ENCODE data around the gene VGLL4.
"Not testable (repeated sequence)": the region's sequence is repeated elsewhere in the genome, so short reads cannot be mapped to it uniquely, and the experiment has no call there.

VGLL4 gene

DNA sequence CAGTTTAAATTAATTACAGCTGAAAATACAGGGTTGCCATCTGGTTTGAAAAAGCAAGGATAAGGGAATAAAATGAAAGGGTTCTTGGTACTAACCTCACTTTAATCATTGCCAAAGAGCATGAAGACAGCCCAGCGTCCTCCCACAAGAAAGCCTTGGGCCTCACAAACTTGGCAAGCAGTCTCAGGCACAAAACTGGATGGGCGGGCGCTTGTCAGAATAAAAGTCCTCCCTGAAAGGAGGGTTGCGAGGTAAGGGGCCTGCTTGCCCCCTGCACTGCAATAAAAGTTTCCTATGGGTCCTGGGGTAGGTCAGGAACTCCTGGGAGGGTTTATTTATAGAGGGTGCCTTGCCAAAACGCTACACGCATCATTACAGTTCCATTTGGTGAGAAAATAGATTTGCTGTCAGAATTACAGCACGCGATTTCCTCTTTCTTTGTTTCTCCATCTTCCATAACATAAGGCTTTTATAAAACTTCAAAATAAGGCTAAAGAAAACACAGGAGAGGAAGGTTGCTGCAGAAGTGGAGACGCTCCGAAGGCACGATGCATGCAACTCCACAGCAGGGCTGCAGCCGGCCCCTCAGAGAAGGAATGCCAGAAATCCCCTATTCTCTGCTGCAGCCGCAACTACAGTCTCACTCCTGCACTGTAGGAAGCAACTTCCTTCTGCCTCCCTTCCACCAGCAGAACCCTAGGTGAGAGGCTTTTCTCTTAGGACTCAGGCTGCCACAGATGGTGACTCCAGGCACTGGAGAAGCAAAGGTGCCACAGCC is 61.3 kb downstream of the VGLL4 start:
- DNase-seq = peak; percentile 90

GRCh38 chr3:11581237-11582190 is 62.2 kb downstream of the VGLL4 start:
- no peak for DNase-seq

GRCh38 chr3:11580645-11581044 is 63.1 kb downstream of the VGLL4 start:
- DNase-seq = no peak

DNA sequence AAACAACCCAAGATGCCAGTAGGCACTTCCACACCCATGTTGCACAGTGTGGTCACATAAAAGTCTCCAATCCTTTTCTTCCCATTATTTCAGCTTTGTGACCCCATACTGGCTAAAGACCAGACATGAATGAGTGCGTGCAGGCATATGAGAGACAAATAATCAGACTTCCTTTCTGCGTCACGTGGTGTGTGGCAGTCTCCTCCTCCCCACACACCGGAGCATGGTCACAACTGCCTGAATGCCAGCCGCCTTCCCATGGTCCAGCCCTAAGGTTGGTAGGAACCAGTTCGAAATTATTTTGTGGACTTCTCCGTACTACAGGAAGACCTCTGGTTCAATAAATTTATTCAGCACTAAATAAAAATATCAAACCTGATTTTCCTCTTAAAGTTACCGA is 65.5 kb downstream of the VGLL4 start:
- DNase-seq = no peak

DNA sequence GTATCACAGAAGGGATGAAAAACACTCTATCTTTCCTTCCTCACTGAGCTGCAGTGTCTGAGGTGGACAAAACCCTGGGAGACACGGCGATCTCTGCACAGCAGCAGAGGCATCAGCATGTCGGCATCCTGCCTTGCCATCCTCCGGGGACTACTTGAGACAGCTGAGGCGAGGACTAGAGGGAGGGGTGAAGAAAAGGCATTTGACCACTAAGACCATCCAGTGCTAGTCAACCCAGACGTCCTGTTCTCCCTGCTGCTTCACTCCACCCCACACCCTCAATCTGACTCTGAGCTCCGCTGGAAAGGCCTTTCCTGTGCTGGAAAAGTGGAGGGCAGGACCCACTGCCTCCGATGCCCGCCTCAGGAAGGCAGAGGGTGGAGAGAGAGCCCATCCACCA is 67.3 kb downstream of the VGLL4 start:
- peak; percentile 77 for DNase-seq

DNA sequence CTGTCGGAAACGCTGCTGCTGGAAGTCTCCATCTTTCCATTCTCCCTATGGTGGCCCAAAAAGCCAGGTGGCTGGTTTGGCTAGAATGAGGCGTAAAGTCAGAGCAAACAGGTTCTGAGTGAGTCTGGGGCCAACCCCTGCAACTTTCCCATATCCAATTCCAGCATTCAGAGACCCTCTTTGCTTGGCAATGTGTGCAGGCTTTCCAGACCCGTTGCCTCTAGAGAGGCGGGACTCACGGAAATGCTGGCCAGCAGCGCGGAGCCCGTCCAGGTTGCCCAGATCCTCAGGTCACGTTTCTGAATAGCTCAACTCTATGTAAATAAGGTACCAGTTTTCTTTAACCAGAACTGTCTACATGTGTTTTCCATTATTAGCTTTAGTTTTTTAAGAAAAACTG is 68.0 kb downstream of the VGLL4 start:
- DNase-seq = no peak

DNA sequence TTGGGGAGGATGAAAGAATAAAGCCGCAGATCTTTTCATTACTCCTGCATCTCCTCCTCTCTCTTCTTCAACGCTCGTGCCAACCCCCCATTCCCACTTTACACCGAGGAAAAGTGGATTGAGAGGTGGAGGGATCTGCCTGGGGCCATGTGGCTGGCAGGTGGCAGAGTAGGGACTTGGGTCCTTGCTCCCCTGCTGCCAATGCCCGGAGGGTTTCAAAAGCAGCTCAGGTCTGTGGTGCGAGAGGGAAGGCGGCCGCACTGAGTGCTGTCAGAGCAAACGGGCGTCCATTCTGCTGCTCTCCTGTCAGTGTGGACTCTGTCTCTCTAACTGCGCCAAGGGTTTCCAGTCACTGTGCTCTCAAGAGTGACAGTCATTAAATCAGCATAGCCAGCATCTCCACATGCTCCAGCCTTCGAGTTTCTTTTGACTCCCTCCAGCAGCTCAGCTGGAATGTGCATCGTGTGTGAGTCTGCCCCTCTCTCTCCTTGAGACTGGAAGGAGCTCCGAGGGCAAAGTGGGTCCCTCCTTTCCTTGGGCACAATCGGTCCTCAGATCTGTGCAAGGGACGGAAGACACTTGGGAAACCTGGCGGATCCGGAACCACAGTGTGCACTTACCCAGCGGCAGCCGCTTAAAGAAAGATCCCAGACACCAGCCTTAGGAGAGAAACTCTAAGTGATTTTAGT is 68.6 kb downstream of the VGLL4 start:
- no peak for DNase-seq

DNA sequence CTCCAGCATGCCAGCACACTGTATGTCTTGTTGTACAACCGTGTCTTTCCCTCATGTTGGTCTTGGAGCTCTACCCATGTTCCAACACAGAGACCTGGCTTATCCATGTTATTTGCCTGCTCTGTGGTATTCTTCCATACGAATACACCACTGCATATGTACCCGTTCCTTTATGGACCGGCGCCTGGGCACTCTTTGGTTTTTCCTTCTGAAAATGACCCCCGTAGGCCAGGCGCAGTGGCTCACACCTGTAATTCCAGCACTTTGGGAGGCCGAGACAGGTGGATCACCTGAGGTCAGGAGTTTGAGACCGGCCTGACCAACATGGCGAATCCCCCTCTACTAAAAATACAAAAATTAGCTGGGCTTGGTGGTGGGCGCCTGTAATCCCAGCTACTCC is 71.1 kb downstream of the VGLL4 start:
- not testable (repeated sequence) for DNase-seq

GRCh38 chr3:11570789-11571495 is 72.8 kb downstream of the VGLL4 start:
- no peak for DNase-seq

- DNase-seq = no peak
These were observed 73.5 kb downstream of the VGLL4 start for GRCh38 chr3:11570251-11570650.

- DNase-seq = no peak
These were observed 74.5 kb downstream of the VGLL4 start for GRCh38 chr3:11569156-11569741.

DNA sequence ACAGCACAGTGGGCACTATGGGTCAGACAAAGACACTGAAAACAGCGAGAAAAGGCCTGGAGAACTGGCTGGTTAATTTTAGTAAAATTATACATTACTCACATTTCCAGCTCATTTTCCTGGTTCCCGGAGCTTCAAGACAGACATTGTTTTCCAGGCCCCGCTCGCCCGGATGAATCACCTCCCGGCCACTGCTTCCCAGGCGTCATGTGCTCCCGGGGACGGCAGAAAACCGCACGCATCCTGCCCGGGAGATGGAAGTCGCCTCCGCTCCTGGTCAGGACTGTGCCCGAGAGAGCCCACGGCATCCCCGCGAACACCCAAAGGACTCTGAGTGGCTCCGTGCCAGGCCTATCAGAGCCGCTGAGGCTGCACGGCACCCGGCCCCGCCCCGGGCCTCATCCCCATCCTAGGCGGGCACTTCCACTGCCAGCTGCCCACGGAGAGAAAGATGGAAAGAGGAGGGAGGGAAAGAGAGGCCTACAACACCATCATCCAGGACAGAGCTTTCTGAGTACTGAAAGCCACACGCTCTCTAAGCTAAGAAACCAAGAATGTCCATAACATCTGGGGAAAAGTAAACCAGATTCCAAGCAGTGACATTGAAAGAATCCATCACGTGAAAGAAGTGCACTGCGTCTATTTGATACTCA is 75.1 kb downstream of the VGLL4 start:
- DNase-seq = peak; percentile 93

DNA sequence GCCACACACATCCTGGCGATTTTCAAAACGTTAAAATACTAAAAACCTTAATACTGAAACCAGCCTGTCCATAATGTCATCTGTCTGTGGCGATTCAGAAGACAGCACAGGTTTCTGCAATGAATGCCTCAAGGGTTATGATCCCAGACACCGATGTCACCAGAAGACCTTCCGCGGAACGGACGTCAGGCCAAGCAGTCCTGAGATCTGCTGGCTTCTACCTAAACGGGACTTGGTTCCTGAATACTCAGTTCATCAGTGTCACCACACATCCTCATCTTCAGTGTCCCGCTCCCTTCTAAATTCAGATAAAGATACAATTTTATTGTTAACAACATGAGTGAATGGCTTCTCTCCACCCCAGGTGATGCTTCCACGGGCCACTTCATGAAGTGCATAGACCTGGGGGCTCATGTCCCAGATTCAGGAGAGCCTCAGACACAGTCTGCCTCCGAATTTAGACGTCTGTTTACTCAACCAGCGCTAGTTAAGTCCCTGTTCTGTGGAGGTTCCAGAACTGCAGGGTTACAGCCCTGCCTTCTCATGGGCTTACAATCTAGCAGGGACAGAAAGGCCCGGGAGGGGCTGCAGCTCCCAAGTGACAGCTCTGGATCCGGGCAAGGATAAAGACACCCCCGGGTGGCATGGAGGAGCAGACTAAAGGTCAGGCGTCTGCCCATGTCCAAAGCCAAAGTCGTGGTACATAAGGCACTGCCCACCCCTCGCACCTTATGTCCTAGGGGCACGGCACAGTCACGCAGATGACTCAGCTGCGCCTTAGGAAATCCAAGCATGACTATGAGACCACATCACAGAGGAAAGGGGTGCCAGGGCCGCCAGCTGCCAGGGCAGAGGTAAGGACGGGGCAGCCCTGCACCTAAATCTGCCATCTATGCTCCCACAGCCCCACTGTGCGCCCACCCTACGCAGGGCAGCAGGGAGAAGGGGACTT is 75.9 kb downstream of the VGLL4 start:
- peak; percentile 57 for DNase-seq

DNA sequence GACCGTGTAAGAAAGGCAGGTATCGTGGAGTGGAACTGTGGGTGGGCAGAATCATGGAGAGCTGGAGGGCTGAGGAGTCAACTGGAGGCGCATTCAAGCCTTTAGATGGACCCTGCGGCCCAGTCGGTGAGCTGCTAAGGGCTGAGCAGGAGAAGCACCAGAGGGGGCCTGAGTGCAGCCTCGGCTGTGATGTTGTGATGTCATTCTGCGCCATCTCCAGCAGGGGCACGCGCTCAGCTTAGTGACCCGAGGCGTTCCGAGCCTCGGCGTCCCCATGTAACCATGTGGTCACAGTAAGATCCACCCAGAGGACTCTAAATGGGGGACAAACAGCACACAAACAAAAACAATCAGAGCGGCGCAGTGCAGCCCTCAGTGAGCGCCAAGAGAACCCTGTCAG is 76.8 kb downstream of the VGLL4 start:
- no peak for DNase-seq

GRCh38 chr3:11566478-11566877 is 77.2 kb downstream of the VGLL4 start:
- no peak for DNase-seq

DNA sequence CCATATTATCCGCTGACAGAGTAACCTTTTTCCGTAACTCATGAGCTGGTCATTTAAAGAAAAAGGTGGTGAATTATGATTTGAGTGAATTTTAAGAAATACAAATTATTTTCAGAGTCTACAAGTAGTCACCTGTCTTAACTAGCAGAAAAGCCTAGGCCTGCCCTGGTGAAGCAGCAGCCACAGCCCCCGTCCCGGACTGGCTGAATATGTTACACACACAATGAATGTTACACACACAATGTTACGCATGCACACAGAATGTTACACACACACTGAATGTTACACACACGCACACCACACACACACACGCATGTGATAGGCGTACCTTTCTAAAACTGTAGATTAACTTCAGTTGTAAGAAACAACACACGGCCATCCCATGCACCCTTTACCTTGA is 77.8 kb downstream of the VGLL4 start:
- no peak for DNase-seq

DNA sequence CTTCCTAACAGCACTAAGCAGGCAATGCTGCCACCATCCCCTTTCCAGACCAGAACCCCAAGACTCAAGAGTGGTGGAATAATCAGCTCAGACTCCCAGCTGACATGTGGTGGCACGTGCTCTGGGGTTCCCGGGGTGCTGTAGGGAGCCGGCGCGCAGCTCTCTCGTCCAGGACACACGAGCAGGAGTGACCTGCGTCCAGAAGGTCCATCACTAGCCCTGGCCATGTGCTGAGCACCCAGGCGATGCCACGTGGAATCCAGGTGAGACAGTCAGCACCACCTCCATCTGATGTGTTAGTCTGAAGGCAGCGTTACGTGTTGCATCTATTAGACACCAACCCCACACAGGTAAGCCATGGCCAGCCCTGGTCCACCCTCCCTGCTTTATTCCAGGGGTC is 78.2 kb downstream of the VGLL4 start:
- no peak for DNase-seq

- no peak for DNase-seq
These were observed 78.6 kb downstream of the VGLL4 start for GRCh38 chr3:11565072-11565471.

DNA sequence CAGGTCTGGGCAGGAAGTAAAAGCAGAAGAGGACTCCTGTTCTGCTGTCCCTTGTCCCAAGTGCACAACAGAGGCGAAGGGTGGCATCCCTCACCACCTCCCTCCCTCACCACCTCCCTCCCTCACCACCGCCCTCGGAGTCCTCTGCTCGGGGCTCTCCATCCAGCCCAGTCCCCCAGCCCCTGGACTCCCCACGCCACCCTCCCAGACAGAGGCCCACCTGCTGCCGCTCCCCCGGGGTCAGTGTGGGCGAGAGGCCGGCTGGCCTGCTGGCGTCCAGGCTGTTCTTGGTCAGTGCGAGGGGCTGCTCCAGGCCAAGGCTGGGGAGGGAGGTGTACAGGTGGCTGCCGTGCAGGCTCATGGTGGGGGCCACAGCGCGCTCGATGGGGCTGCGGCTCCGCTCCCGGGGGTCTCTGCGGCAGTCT is 79.1 kb downstream of the VGLL4 start:
- DNase-seq = no peak

DNA sequence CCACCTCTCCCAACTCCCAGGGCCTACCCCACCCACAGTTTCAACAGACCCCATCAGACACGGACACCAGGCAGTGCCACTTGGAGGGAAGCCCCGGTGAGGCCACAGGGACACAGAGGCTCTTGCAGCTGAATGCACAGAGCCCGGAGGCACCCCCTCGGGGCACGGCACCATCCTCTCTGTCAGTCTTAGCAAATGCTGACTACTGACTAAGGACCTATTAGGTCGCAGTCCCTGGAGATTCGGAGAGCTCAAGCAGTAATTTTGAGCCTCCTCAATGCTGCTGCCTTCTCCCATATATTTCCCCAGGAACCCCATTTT is 79.9 kb downstream of the VGLL4 start:
- no peak for DNase-seq

Measured in fibroblast of skin of scalp (primary cell).